Neural progenitor cell (in vitro differentiated cells): ENCODE measurements around the gene PERM1.

Source experiments
- EZH2 ChIP-seq: fragments of 200-600 bp; sonication (generic); IDR thresholded peaks from 2 replicates; pipeline ENCODE4 v1.6.1; 2017; ENCODE audit warnings: antibody characterized with exemption, mild to moderate bottlenecking, moderate library complexity
- EZH2phosphoT487 ChIP-seq: fragments of 200-600 bp; sonication (generic); IDR thresholded peaks from 2 replicates; pipeline ENCODE4 v1.6.1; 2017; ENCODE audit warnings: antibody characterized with exemption
- TF ChIP-seq, protein P1 (sequence below): fragments of 200-600 bp; sonication (generic); IDR thresholded peaks from 2 replicates; pipeline ENCODE4 v1.5.1; 2017; ENCODE audit warnings: antibody characterized with exemption, mild to moderate bottlenecking

DNA sequence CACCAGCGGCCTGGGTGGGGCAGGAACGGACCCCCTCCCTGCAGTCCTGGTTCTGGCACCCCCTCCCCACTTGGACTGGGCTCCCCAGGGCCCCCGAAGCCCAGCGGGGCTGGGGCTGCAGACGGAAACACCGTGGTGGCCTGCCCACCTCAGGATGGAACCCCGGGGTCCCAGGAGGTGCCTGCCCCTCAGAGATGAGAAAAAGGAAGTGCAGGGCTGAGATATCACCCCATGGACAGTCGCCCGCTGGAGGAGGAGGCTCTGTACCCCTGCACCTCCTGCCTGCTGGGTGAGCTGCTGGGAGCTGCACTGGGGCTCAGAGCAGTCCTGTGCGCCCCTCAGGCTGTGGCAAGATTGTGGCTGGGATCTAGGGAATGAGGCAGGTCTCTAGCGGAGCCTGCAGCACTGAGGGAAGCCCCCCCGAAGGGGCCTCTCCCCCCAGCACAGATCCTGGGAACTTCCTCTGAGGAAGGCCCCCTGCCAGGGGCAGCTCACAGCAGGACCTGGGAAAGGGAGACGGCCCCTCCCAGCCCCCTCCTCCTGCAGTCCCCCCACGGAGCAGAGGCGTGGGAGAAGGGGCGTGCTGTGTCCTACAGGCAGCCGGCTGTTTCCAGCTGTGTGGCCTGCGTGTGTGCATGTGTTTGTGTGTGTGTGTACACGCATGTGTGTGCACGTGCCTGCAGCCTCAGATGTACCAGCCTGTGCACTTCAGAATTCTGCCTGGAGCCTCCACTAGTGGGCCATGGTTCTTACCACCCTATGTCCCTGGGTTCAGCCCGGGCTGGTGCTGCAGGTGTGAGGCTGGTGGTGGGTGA lies 44.9 kb upstream of the PERM1 start:
- TF ChIP-seq EZH2 (no peak), EZH2phosphoT487 (no peak)
- TF ChIP-seq, protein P1, sequence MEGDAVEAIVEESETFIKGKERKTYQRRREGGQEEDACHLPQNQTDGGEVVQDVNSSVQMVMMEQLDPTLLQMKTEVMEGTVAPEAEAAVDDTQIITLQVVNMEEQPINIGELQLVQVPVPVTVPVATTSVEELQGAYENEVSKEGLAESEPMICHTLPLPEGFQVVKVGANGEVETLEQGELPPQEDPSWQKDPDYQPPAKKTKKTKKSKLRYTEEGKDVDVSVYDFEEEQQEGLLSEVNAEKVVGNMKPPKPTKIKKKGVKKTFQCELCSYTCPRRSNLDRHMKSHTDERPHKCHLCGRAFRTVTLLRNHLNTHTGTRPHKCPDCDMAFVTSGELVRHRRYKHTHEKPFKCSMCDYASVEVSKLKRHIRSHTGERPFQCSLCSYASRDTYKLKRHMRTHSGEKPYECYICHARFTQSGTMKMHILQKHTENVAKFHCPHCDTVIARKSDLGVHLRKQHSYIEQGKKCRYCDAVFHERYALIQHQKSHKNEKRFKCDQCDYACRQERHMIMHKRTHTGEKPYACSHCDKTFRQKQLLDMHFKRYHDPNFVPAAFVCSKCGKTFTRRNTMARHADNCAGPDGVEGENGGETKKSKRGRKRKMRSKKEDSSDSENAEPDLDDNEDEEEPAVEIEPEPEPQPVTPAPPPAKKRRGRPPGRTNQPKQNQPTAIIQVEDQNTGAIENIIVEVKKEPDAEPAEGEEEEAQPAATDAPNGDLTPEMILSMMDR = no peak
